Tibial nerve (tissue), 3 donors: ENCODE results near the gene ELFN1.

Experiments
- CTCF ChIP-seq, 5 experiments: fragments of 200-600 bp in 3 of 5; fragments of 450-650 bp in 2 of 5; sonication (generic) in 3 of 5; IDR thresholded peaks; one replicate each; pipeline ENCODE4 v1.5.1; 2016 to 2019; ENCODE audit warnings: antibody characterized with exemption in 5 of 5, mild to moderate bottlenecking in 3 of 5, moderate library complexity in 2 of 5
- POLR2A ChIP-seq, 2 donors: fragments of 450-650 bp; IDR thresholded peaks; one replicate each; pipeline ENCODE4 v1.6.1; 2017; ENCODE audit warnings: antibody characterized with exemption in 2 of 2, mild to moderate bottlenecking in 2 of 2, moderate library complexity in 2 of 2

GRCh38 chr7:1641173-1641572 lies 28.9 kb upstream of the ELFN1 start:
- TF ChIP-seq CTCF (IDR thresholded peaks at IDR 0.05) (no peak), POLR2A (IDR thresholded peaks at IDR 0.05) (no peak)
